Central memory CD4-positive, alpha-beta T cell (primary cell): Measurements from ENCODE around the gene FOXD1.

Source experiments
- DNase-seq: peaks from one replicate; pipeline ENCODE4 v3.0.0; 2022

The FOXD1 gene

GRCh38 chr5:73438645-73439470 is 9.7 kb downstream of the FOXD1 start:
- DNase-seq: no peak

- no peak for DNase-seq
These were observed 10.6 kb downstream of the FOXD1 start for GRCh38 chr5:73437777-73438644.

DNA sequence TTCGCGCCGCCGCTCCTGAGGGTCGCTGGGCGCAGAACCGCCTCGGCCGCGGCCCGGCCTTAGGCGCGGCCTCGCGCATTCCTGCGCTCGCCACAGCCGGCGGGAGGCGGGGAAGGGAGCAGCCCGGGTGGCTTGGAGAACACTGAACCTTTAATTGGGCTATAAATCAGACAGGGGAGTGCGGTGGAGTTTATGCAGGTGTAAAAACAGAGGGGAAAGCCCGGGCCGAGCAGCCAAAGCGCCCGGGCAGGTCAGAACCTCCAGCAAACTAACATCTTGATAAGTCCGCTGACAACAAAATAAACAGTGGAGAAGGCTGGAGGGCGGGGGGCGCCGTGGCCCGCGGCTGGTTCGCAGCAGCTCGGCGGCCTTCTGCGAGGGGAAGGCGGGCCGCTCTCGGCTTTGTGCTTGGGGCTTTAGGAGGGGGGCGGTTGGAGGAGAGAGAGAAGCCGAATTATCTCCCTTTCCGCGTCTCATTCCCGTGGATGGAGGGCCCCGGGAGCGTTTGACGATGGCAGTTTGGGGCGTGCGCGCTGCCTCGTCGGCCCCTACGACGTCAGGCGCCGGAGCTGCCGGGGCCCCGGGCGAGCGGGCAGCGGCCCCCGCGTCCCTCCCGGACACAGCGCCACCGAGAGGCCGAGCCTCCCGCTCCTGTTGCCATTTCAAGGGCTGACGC is 11.3 kb downstream of the FOXD1 start:
- no peak for DNase-seq

GRCh38 chr5:73436535-73437100 is 12.0 kb downstream of the FOXD1 start:
- DNase-seq: no peak

DNA sequence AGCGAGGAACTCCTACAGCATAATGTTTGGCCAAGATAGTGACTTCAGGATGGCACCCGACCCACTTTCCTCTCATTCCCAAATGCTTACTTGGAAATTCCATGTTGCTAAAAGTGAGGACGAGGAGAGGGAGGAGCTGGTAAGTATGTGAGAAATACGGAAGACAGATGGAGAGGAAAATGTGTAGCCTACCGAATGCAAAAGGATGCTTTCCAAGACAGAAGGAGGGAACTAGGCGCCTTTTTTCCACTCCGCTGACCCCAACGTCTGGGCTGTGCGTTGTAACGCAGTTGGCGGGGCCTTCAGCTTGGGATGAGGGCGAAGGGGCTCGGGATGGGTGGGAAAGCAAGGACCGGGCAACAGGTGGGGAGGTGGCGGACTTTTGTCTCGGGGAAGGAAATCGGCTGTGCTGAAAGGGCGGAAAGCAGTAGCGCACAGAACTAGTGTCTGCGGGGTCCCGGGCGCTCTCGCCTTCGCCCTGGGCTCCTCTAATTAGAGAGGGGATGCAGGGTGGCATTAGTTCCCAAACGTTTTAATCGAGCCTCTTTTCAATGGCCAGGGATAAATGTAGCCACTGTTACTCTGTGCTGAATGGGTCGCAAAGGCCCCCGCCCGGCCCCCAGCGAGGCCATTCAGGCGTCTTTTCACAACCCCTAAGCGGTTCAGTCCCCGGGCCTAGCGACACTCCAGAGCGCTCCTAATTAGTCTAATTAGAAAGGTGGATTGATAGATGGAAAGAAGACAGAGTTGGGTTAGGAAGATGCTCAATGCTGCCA is 12.6 kb downstream of the FOXD1 start:
- DNase-seq: no peak

DNA sequence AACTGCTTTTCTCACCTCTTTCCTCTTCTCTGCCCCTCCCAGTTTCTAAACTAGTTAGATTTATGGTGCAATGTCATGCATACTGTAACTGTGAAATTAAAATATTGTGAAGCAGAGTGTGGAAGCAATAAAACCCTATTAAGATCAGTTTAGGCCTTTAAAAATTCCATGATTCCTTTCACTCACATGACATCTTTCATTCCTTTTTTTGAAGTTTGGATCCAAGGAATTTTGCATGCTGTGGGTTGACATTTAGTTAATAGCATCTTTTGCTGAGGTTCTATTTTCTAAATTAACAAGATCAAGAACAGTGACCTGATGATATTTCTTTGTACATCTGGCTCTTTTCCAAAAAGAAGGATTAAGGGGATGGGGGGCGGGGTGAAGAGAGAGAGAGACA is 13.7 kb downstream of the FOXD1 start:
- no peak for DNase-seq

DNA sequence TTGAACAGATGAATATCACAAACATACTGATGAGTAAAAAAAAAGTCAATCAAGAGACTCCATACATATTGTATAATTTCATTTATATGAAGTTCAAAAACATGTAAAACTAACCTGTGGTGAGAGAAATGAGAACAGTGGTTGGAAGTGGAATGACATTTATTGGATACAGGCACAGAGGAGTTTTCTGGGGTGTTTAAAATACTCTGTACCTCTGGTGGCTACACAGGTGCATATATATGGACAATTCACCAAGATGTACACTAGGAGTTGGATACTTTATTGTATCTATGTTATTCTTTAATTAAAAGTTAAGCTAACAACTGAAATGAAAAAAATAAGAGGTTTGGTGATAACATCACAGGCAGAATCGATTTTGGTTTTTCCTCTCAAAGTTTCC is 14.1 kb downstream of the FOXD1 start:
- no peak for DNase-seq

DNA sequence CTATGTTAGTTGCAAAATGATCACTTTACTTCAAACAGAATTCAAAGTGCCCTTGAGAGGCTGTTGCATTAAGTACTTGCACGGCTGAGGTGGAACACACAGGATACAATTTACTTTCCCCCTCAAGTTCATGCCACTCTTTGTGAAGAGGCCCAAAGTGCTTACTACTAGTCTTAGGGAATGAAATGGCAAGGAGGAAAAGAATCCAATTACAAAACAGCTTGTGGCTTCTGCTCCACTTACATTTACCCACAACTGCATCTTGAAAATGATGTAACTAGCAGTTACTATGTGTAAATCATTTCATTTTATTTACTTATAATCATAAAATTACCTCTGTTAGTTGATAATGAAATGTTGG is 14.6 kb downstream of the FOXD1 start:
- DNase-seq: no peak

DNA sequence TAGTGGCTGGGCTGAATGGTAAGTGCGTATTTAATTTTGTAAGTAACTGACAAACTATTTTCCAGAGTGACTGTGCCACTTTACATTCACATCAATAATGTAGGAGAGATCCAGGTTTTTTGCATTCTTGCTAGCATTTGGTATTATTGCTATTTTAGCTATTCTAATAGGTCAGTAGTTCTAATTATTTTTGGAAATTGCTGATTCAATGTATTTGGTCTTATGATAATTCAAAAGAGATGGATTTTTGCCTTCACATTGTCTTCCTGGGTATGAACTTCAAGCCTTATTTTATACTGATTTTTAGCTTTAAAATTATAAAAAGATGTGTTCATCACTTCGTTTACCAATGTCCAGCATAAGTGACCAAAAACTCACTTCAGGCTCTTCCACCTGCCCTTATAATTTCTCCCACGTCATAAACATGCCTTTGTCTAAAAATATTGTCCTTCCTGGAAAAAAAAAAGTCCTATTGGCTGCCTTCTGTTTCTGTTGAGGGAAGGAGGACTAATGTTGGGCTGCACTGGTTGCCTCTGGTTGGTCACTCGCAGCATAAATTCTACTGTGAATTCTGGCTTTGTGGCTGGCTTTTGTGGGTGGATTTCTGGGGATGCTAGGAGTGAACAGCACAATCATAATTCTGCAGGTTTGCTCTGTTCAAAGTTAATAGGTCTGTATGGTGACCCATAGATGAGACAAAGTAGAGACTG is 15.2 kb downstream of the FOXD1 start:
- no peak for DNase-seq

DNA sequence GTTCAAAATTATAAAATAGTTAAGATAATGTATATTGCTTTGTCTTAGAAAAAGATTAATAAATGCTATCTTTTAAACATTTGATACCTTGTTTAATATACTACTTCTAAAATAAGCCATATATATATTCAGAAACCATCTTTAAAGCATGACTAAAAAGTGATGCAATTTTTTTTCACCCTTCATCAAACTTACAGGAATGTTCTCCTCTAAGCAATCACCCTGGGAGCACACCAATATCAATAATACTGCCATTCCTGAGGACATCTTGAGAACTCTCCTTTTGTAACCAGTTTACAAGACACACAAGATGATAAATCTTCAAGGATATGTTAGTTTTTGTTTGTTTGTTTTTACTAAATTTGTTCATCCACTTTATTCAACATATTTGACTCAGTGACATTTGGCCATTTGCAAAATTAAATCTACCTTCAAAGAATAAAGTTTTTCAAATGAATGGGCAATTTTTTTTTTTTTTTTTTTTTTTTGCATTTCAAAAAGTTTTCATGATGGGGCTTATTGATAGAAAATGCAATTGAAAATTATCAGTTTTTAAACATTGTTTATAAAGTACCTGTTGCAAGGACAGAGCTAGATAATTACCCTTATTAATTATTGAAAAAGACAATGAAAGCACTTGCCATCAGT is 17.2 kb downstream of the FOXD1 start:
- DNase-seq: no peak

DNA sequence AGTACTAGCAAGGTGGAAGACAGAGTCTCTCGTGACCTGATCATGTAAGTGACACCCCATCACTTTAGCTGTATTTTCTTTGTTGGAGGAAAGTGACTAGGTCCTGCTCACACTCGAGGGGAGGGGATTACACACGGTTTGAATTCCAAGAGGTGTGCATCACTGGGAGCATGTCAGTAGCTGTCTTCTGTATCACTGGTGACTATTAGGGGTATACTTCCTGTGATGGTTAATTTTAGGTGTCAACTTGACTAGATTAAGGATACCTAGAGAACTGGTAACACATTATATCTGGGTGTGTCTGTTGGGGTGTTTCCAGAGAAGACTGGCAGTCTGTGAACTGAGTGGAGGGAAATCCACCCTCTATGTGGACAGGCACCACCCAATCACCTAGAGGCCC is 22.5 kb downstream of the FOXD1 start:
- DNase-seq: no peak

GRCh38 chr5:73424556-73424977 is 24.0 kb downstream of the FOXD1 start:
- no peak for DNase-seq

DNA sequence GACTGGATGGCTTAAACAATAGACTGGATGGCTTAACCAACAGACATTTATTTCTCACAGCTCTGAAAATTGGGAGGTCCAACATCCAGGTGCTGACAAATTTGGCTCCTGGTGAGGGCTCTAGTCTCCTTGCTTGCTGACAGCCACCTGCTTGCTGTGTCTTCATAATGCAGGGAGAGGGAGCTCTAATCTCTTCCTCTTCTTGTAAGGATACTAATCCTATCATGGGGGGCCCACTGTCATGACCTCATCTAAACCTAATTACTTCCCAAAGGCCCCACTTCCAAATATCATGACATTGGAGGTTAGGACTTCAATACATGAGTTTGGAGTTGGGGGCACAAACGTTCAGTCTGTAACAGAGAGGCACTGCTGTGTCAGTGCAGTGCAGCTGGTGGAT is 26.4 kb downstream of the FOXD1 start:
- no peak for DNase-seq

- DNase-seq: no peak
These were observed 27.9 kb downstream of the FOXD1 start for GRCh38 chr5:73420666-73421065.

- no peak for DNase-seq
These were observed 28.8 kb downstream of the FOXD1 start for GRCh38 chr5:73419465-73420390.

DNA sequence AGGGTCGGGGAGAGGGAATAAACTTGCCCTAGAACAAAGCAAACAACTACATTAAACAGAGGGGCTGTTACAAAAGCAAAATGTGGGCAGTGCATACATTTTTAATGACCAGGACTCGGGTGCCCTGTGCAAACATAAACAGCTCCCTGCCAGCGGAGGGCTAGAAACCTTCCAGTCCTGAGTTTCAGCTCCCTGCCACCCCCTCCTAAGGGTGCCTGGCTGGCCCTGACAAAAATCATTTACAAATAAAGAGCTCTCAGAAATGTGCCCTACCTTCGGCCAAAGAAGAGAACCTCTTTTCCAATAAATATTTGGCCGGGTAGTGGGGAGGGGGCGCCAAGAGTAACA is 29.5 kb downstream of the FOXD1 start:
- no peak for DNase-seq

GRCh38 chr5:73418244-73418691 is 30.3 kb downstream of the FOXD1 start:
- no peak for DNase-seq

GRCh38 chr5:73417303-73418034 is 31.1 kb downstream of the FOXD1 start:
- DNase-seq: no peak

DNA sequence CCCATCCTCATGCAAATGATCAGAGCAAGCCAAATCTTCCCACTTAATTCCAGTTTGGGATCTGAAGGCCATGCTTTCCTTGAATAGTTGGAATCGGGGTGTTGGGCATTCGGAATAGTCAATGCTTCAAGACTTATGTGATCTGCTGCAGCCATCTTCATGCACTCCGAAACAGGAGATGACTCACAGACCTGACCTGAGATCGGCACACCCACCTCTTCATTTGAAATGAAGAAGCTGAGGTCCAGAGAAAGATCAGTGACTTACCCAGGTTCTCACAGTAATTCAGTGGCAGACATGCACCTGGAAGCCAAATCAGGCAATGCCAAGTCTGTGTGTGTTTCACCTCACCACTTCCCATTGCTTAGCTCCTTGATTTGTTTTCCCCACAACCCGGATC is 33.0 kb downstream of the FOXD1 start:
- DNase-seq: no peak
